Ovary (tissue), 3 donors: ENCODE results near the gene WFDC1.

ENCODE experiments used
- POLR2A ChIP-seq: fragments of 450-650 bp; IDR thresholded peaks from one replicate; pipeline ENCODE4 v1.6.1; 2017; ENCODE audit warnings: antibody characterized with exemption, mild to moderate bottlenecking, moderate library complexity
- TF ChIP-seq, protein P1 (sequence below), 3 donors: fragments of 450-650 bp in 2 of 3; fragments of 200-600 bp in 1 of 3; IDR thresholded peaks; one replicate each; pipeline versions ENCODE4 v1.5.1 to v1.8.0; 2016 to 2022; ENCODE audit warnings: antibody characterized with exemption in 3 of 3, mild to moderate bottlenecking in 1 of 3
- donor health status: DM: no; HTN: no; CAD: no.

DNA sequence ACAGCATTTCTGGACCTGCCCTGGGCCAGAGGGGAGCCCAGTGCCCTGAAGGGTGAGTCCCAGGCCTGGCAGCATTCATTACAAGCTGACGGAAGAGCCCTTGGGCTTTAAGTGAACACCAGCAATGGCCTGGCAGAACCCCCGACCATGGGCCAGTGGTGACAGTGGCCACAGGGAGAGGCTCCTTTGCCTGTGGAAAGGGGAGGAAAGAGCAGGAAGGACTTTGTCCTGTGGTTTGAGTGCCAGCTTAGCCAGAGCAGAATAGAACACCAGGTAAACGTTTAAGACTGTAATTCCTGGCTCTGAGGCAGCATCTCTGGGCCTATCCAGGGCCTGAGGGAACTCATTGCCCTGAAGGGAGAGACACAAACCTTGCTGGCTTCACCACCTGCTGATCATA lies 39.4 kb downstream of the WFDC1 start:
- TF ChIP-seq, protein P1, sequence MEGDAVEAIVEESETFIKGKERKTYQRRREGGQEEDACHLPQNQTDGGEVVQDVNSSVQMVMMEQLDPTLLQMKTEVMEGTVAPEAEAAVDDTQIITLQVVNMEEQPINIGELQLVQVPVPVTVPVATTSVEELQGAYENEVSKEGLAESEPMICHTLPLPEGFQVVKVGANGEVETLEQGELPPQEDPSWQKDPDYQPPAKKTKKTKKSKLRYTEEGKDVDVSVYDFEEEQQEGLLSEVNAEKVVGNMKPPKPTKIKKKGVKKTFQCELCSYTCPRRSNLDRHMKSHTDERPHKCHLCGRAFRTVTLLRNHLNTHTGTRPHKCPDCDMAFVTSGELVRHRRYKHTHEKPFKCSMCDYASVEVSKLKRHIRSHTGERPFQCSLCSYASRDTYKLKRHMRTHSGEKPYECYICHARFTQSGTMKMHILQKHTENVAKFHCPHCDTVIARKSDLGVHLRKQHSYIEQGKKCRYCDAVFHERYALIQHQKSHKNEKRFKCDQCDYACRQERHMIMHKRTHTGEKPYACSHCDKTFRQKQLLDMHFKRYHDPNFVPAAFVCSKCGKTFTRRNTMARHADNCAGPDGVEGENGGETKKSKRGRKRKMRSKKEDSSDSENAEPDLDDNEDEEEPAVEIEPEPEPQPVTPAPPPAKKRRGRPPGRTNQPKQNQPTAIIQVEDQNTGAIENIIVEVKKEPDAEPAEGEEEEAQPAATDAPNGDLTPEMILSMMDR (IDR thresholded peaks at IDR 0.05): no peak
- TF ChIP-seq POLR2A: no peak
